ENCODE data around the gene DAPK1.
"Not testable (repeated sequence)": the region's sequence is repeated elsewhere in the genome, so short reads cannot be mapped to it uniquely, and the experiment has no call there.

The DAPK1 gene

GRCh38 chr9:87535817-87536539, 38.3 kb downstream of the DAPK1 start:
- no peaks in the 10 kb centered on the region for H3K9me3 ChIP-seq (ENCODE audit: control insufficient read depth, insufficient read depth, low read length)
- no peaks in the 10 kb centered on the region for H3K36me3 ChIP-seq (ENCODE audit: control insufficient read depth, insufficient read depth, low read length)
- peak overlapping the region; percentile 9 for H3K9ac ChIP-seq (ENCODE audit: low read depth, low read length)
- no peaks in the 10 kb centered on the region for H3K27me3 ChIP-seq (ENCODE audit: control insufficient read depth, insufficient read depth, low read length)
- H3K4me1 ChIP-seq (ENCODE audit: control insufficient read depth, insufficient read depth, low read length): peaks cover 11% of the 10 kb centered on the region
- H3K4me3 ChIP-seq (ENCODE audit: low read depth, low read length): no peak overlapping the region

GRCh38 chr9:87537625-87538024, 40.0 kb downstream of the DAPK1 start:
- no peak overlapping the region for H3K9ac ChIP-seq (ENCODE audit: low read depth, low read length)

GRCh38 chr9:87540444-87541105, 42.9 kb downstream of the DAPK1 start:
- no peaks in the 10 kb centered on the region for H3K36me3 ChIP-seq (ENCODE audit: control insufficient read depth, insufficient read depth, low read length)
- no peaks in the 10 kb centered on the region for H3K27me3 ChIP-seq (ENCODE audit: control insufficient read depth, insufficient read depth, low read length)
- H3K4me1 ChIP-seq (ENCODE audit: control insufficient read depth, insufficient read depth, low read length): peaks cover 5% of the 10 kb centered on the region
- H3K4me3 ChIP-seq (ENCODE audit: low read depth, low read length): no peak overlapping the region
- no peak overlapping the region for H3K9ac ChIP-seq (ENCODE audit: low read depth, low read length)
- no peaks in the 10 kb centered on the region for H3K9me3 ChIP-seq (ENCODE audit: control insufficient read depth, insufficient read depth, low read length)

More at GRCh38 chr9:87537625-87538024, 40.0 kb downstream of the DAPK1 start:
- Histone ChIP-seq H3K9me3 (ENCODE audit: control insufficient read depth, insufficient read depth, low read length) (no peaks in the 10 kb centered on the region), H3K4me3 (ENCODE audit: low read depth, low read length) (no peak overlapping the region), H3K36me3 (ENCODE audit: control insufficient read depth, insufficient read depth, low read length) (no peaks in the 10 kb centered on the region), H3K4me1 (ENCODE audit: control insufficient read depth, insufficient read depth, low read length) (peaks cover 5% of the 10 kb centered on the region), H3K27me3 (ENCODE audit: control insufficient read depth, insufficient read depth, low read length) (no peaks in the 10 kb centered on the region)

- no peaks in the 10 kb centered on the region for H3K9me3 ChIP-seq (ENCODE audit: control insufficient read depth, insufficient read depth, low read length)
- H3K4me3 ChIP-seq (ENCODE audit: low read depth, low read length): no peak overlapping the region
- no peaks in the 10 kb centered on the region for H3K27me3 ChIP-seq (ENCODE audit: control insufficient read depth, insufficient read depth, low read length)
- peaks cover 8% of the 10 kb centered on the region for H3K4me1 ChIP-seq (ENCODE audit: control insufficient read depth, insufficient read depth, low read length)
- no peak overlapping the region for H3K9ac ChIP-seq (ENCODE audit: low read depth, low read length)
- no peaks in the 10 kb centered on the region for H3K36me3 ChIP-seq (ENCODE audit: control insufficient read depth, insufficient read depth, low read length)
Observed at GRCh38 chr9:87541663-87542062, 44.0 kb downstream of the DAPK1 start.

DNA sequence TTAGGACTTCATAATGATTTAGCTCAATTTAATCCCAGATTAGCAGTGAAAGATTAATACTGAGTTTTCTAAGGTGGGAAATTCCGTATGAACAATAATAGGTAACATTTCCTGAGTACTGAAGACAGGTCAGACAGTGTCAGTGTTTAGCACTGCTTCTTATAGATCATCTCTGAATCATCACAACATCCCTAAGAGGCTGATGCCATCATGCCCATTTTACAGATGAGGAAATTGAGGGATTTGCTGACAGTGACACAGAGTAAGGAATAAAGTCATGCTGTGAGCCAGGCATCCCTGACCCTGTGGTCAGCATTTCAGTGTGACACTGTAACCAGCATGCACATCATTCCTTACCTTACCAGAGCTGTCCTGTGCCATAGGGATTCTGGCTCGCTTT, 44.5 kb downstream of the DAPK1 start:
- Histone ChIP-seq H3K9me3 (ENCODE audit: control insufficient read depth, insufficient read depth, low read length) (no peaks in the 10 kb centered on the region), H3K4me1 (ENCODE audit: control insufficient read depth, insufficient read depth, low read length) (peaks cover 8% of the 10 kb centered on the region), H3K36me3 (ENCODE audit: control insufficient read depth, insufficient read depth, low read length) (no peaks in the 10 kb centered on the region), H3K9ac (ENCODE audit: low read depth, low read length) (no peak overlapping the region), H3K27me3 (ENCODE audit: control insufficient read depth, insufficient read depth, low read length) (no peaks in the 10 kb centered on the region), H3K4me3 (ENCODE audit: low read depth, low read length) (no peak overlapping the region)

- H3K27me3 ChIP-seq (ENCODE audit: control insufficient read depth, insufficient read depth, low read length): no peaks in the 10 kb centered on the region
- H3K36me3 ChIP-seq (ENCODE audit: control insufficient read depth, insufficient read depth, low read length): no peaks in the 10 kb centered on the region
- no peak overlapping the region for H3K4me3 ChIP-seq (ENCODE audit: low read depth, low read length)
- peaks cover 3% of the 10 kb centered on the region for H3K4me1 ChIP-seq (ENCODE audit: control insufficient read depth, insufficient read depth, low read length)
- no peaks in the 10 kb centered on the region for H3K9me3 ChIP-seq (ENCODE audit: control insufficient read depth, insufficient read depth, low read length)
- no peak overlapping the region for H3K9ac ChIP-seq (ENCODE audit: low read depth, low read length)
Observed at GRCh38 chr9:87543251-87543650, 45.6 kb downstream of the DAPK1 start.

DNA sequence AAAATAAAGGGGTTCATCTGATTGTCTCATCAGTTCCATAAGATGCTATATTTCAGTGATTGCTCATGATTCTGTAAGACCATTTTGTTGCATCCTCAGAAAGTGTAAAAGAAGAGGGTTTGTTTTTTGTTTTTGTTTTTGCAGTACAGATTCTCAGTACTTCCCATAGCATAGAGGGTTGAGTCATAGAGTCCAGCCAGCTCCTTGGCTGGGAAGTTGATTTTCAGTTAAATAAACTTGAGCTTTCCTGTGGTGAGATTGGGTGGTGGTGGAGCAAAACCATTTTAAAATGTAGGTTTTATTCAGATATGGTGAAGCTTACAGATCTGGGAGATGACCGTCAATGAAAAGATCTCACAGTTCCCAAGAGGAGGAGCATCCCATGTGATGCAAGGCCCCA, 48.2 kb downstream of the DAPK1 start:
- Histone ChIP-seq H3K27me3 (ENCODE audit: control insufficient read depth, insufficient read depth, low read length) (no peaks in the 10 kb centered on the region), H3K9me3 (ENCODE audit: control insufficient read depth, insufficient read depth, low read length) (no peaks in the 10 kb centered on the region), H3K36me3 (ENCODE audit: control insufficient read depth, insufficient read depth, low read length) (no peaks in the 10 kb centered on the region), H3K4me3 (ENCODE audit: low read depth, low read length) (no peak overlapping the region), H3K9ac (ENCODE audit: low read depth, low read length) (no peak overlapping the region), H3K4me1 (ENCODE audit: control insufficient read depth, insufficient read depth, low read length) (peaks cover 3% of the 10 kb centered on the region)

DNA sequence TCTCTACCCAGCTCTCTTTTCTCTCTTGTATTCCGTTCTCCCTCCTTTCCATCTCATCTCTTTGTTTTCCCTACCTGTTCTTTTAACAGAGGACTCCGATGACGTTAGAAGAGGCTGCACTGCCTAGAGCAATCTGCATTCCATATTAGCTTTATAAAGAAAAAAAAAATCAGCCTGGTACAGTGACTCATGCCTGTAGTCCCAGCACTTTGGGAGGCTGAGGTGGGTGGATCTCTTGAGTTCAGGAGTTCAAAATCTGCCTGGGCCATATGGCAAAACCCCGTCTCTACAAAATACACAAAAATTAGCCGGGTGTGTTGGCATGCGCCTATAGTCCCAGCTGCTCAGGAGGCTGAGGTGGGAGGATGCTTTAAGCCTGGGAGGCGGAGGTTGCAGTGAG, 49.0 kb downstream of the DAPK1 start:
- Histone ChIP-seq H3K4me3 (ENCODE audit: low read depth, low read length) (no peak overlapping the region), H3K27me3 (ENCODE audit: control insufficient read depth, insufficient read depth, low read length) (no peaks in the 10 kb centered on the region), H3K4me1 (ENCODE audit: control insufficient read depth, insufficient read depth, low read length) (peaks cover 3% of the 10 kb centered on the region), H3K9me3 (ENCODE audit: control insufficient read depth, insufficient read depth, low read length) (no peaks in the 10 kb centered on the region), H3K9ac (ENCODE audit: low read depth, low read length) (no peak overlapping the region), H3K36me3 (ENCODE audit: control insufficient read depth, insufficient read depth, low read length) (no peaks in the 10 kb centered on the region)

GRCh38 chr9:87547671-87548081, 50.0 kb downstream of the DAPK1 start:
- Histone ChIP-seq H3K9ac (ENCODE audit: low read depth, low read length) (no peak overlapping the region), H3K4me3 (ENCODE audit: low read depth, low read length) (no peak overlapping the region), H3K4me1 (ENCODE audit: control insufficient read depth, insufficient read depth, low read length) (peaks cover 3% of the 10 kb centered on the region), H3K36me3 (ENCODE audit: control insufficient read depth, insufficient read depth, low read length) (no peaks in the 10 kb centered on the region), H3K9me3 (ENCODE audit: control insufficient read depth, insufficient read depth, low read length) (no peaks in the 10 kb centered on the region), H3K27me3 (ENCODE audit: control insufficient read depth, insufficient read depth, low read length) (no peaks in the 10 kb centered on the region)

DNA sequence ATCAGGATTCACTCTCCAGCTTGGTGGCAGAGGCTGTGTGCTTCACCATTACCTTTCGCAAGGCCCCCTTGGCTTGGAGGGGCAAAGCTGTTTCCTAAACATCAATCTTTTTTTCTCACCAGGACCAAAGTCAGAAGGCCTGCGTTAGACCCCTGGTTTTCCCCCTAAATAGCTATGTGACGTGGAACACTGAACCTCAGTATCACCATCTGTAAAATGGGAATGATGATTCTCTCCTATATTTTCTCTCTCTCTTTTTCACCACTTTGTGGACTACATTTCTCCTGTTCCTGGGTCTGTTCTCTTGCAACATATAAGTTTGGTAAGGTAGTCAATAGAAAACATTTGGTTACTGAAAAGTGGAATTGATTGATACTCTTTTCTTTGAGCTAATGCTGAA, 50.5 kb downstream of the DAPK1 start:
- H3K27me3 ChIP-seq (ENCODE audit: control insufficient read depth, insufficient read depth, low read length): no peaks in the 10 kb centered on the region
- no peaks in the 10 kb centered on the region for H3K9me3 ChIP-seq (ENCODE audit: control insufficient read depth, insufficient read depth, low read length)
- no peak overlapping the region for H3K4me3 ChIP-seq (ENCODE audit: low read depth, low read length)
- peaks cover 3% of the 10 kb centered on the region for H3K4me1 ChIP-seq (ENCODE audit: control insufficient read depth, insufficient read depth, low read length)
- H3K9ac ChIP-seq (ENCODE audit: low read depth, low read length): no peak overlapping the region
- H3K36me3 ChIP-seq (ENCODE audit: control insufficient read depth, insufficient read depth, low read length): no peaks in the 10 kb centered on the region

DNA sequence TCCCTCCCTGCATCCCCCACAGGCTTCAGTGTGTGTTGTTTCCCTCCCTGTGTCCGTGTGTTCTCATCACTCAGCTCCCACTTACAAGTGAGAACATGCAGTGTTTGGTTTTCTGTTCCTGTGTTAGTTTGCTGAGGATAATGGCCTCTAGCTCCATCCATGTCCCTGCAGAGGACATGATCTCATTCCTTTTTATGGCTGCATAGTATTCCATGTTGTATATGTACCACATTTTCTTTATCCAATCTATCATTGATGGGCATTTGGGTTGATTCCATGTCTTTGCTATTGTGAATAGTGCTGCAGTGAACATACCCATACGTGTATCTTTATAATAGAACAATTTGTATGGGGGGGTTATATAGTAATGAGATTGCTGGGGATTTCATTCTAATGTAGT, 51.4 kb downstream of the DAPK1 start:
- not testable (repeated sequence) for H3K4me3 ChIP-seq (ENCODE audit: low read depth, low read length); H3K4me1 ChIP-seq (ENCODE audit: control insufficient read depth, insufficient read depth, low read length); H3K9ac ChIP-seq (ENCODE audit: low read depth, low read length); H3K27me3 ChIP-seq (ENCODE audit: control insufficient read depth, insufficient read depth, low read length); H3K36me3 ChIP-seq (ENCODE audit: control insufficient read depth, insufficient read depth, low read length); H3K9me3 ChIP-seq (ENCODE audit: control insufficient read depth, insufficient read depth, low read length)

DNA sequence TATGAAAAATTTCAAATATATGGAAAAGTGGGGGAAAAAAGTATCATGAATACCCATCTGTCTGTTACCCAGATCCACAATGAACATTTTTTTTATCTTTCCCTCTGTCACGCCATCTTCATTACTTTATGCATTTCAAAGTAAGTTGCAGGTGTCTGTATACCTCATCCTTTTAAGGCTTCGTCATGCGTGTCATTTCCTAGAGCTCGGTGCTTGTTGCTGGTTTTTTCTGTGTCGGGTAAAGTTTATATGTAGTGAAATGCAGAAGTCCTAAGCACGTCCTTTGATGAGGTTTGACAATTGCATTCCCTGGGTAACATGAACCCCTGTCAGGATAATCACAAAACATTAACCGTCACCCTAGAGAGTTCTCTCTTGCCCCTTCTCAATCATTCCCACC, 52.1 kb downstream of the DAPK1 start:
- peaks cover 3% of the 10 kb centered on the region for H3K4me1 ChIP-seq (ENCODE audit: control insufficient read depth, insufficient read depth, low read length)
- no peaks in the 10 kb centered on the region for H3K36me3 ChIP-seq (ENCODE audit: control insufficient read depth, insufficient read depth, low read length)
- H3K27me3 ChIP-seq (ENCODE audit: control insufficient read depth, insufficient read depth, low read length): no peaks in the 10 kb centered on the region
- H3K9ac ChIP-seq (ENCODE audit: low read depth, low read length): no peak overlapping the region
- H3K4me3 ChIP-seq (ENCODE audit: low read depth, low read length): no peak overlapping the region
- H3K9me3 ChIP-seq (ENCODE audit: control insufficient read depth, insufficient read depth, low read length): no peaks in the 10 kb centered on the region
